Neural progenitor cell (in vitro differentiated cells): ENCODE data around the gene EML2. TPM values are rescaled to one million over a fixed set of nuclear protein-coding genes. Genes with fewer than 3 reads are reported as not detected.

ENCODE experiments used
- DNase-seq: peaks from one replicate; pipeline ENCODE4 v3.0.0-alpha.2; 2016; ENCODE audit warnings: low spot score
- H2AFZ ChIP-seq: fragments of 200-600 bp; sonication (generic); replicated peaks from 2 replicates; pipeline ENCODE4 v1.6.1; 2016; ENCODE audit warnings: antibody characterized with exemption
- H3F3A ChIP-seq: fragments of 200-600 bp; sonication (generic); 2 replicates; pipeline ENCODE4 v1.6.1; 2016; ENCODE audit warnings: antibody characterized with exemption, low read depth
- H3K27ac ChIP-seq: fragments of 200-600 bp; sonication (generic); 2 replicates; pipeline ENCODE4 v1.5.1; 2016; ENCODE audit warnings: mild to moderate bottlenecking
- H3K27me3 ChIP-seq: fragments of 200-600 bp; sonication (generic); 2 replicates; pipeline ENCODE4 v1.6.1; 2016; ENCODE audit warnings: mild to moderate bottlenecking, moderate library complexity
- H3K36me3 ChIP-seq: fragments of 200-600 bp; sonication (generic); 2 replicates; pipeline ENCODE4 v1.5.1; 2016
- H3K4me1 ChIP-seq: fragments of 200-600 bp; sonication (generic); 2 replicates; pipeline ENCODE4 v1.6.1; 2016; ENCODE audit warnings: mixed run types
- H3K4me2 ChIP-seq: fragments of 200-600 bp; sonication (generic); 2 replicates; pipeline ENCODE4 v1.6.1; 2016
- H3K4me3 ChIP-seq: fragments of 200-600 bp; sonication (generic); 2 replicates; pipeline ENCODE4 v1.5.1; 2016
- H3K79me2 ChIP-seq: fragments of 200-600 bp; sonication (generic); 2 replicates; pipeline ENCODE4 v1.6.1; 2016; ENCODE audit warnings: low read depth
- H3K9ac ChIP-seq: fragments of 200-600 bp; sonication (generic); 2 replicates; pipeline ENCODE4 v1.6.1; 2016
- H3K9me3 ChIP-seq: fragments of 200-600 bp; sonication (generic); 2 replicates; pipeline ENCODE4 v1.5.1; 2016; ENCODE audit warnings: low read depth
- H4K20me1 ChIP-seq: fragments of 200-600 bp; sonication (generic); 2 replicates; pipeline ENCODE4 v1.6.1; 2016; ENCODE audit warnings: low read depth
- H3K27ac Mint-ChIP-seq: 3 replicates; pipeline ENCODE4 v1.8.0; 2021; ENCODE audit warnings: mixed read lengths
- H3K27me3 Mint-ChIP-seq: 2 replicates; pipeline ENCODE4 v1.8.0; 2022; ENCODE audit warnings: low read depth, mild to moderate bottlenecking, inconsistent platforms, moderate library complexity, mixed read lengths; ENCODE audit not compliant: insufficient read depth
- H3K36me3 Mint-ChIP-seq: 3 replicates; pipeline ENCODE4 v1.8.0; 2021; ENCODE audit warnings: mixed read lengths
- H3K4me1 Mint-ChIP-seq: 3 replicates; pipeline ENCODE4 v1.8.0; 2021; ENCODE audit warnings: mixed read lengths
- H3K4me3 Mint-ChIP-seq: 3 replicates; pipeline ENCODE4 v1.8.0; 2021; ENCODE audit warnings: mild to moderate bottlenecking, moderate library complexity, mixed read lengths
- H3K9me3 Mint-ChIP-seq: 3 replicates; pipeline ENCODE4 v1.8.0; 2020; ENCODE audit warnings: mixed read lengths
- EZH2 ChIP-seq: fragments of 200-600 bp; sonication (generic); IDR thresholded peaks from 2 replicates; pipeline ENCODE4 v1.6.1; 2017; ENCODE audit warnings: antibody characterized with exemption, mild to moderate bottlenecking, moderate library complexity
- EZH2phosphoT487 ChIP-seq: fragments of 200-600 bp; sonication (generic); IDR thresholded peaks from 2 replicates; pipeline ENCODE4 v1.6.1; 2017; ENCODE audit warnings: antibody characterized with exemption
- total RNA-seq: library from RNA; depleted of rRNA; stranded (reverse); fragments of >200 nt; gene quantifications from 2 replicates; pipeline ENCODE4 v1.2.3, GENCODE V29; 2015; ENCODE audit warnings: low replicate concordance
- TF ChIP-seq, protein P1 (sequence below): fragments of 200-600 bp; sonication (generic); IDR thresholded peaks from 2 replicates; pipeline ENCODE4 v1.5.1; 2017; ENCODE audit warnings: antibody characterized with exemption, mild to moderate bottlenecking

The EML2 gene
- total RNA-seq, 1 donor from 2014 or later = 15.9 TPM

DNA sequence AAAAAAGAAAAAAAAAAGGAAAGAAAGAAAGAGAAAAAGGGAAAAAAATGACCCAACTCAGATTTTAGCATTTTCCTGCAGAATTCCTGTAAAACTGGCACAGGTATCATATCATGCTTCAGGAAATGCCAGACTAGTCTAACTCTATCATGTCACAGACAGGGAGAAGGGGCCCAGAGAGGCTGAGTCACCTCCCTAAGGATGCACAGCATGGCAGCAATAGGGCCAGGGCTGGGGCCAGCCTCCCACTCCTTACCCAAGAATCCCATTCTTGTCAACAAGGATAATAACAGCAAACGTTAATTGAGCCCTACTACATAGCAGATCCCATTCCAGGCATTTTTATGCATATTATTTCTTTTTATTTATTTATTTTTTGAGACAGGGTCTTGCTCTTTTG lies 45.7 kb downstream of the EML2 start:
- Histone ChIP-seq H3K79me2 (no peaks in the 10 kb centered on the region), H3K27me3 (peaks cover 73% of the 10 kb centered on the region)
- no peaks in the 10 kb centered on the region for H3K9me3 Mint-ChIP-seq

DNA sequence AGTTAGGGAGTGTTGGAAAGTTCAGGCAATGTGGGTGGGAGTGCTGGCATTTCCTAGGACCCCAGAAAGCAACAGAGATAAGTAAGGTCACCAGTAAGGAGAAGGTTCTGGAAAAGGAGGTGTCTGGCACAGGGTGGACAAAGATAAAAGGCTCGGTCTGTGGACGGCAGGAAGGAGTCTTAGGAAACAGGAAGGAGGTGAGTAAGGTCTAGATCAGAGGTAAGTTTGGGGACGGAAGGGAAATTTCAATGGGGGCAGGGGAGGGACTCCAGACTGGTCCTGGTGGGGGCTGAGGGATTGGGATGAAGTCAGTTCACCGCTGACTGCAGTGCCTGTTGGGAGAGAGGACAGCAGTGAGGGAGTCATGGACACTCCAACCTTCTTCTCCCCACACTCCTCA lies 46.8 kb downstream of the EML2 start:
- no peaks in the 10 kb centered on the region for H3F3A ChIP-seq
- H4K20me1 ChIP-seq = no peaks in the 10 kb centered on the region
- no peak for DNase-seq
- H3K4me3 ChIP-seq = no peak overlapping the region
- TF ChIP-seq, protein P1, sequence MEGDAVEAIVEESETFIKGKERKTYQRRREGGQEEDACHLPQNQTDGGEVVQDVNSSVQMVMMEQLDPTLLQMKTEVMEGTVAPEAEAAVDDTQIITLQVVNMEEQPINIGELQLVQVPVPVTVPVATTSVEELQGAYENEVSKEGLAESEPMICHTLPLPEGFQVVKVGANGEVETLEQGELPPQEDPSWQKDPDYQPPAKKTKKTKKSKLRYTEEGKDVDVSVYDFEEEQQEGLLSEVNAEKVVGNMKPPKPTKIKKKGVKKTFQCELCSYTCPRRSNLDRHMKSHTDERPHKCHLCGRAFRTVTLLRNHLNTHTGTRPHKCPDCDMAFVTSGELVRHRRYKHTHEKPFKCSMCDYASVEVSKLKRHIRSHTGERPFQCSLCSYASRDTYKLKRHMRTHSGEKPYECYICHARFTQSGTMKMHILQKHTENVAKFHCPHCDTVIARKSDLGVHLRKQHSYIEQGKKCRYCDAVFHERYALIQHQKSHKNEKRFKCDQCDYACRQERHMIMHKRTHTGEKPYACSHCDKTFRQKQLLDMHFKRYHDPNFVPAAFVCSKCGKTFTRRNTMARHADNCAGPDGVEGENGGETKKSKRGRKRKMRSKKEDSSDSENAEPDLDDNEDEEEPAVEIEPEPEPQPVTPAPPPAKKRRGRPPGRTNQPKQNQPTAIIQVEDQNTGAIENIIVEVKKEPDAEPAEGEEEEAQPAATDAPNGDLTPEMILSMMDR = no peak
- TF ChIP-seq EZH2phosphoT487 (no peak), EZH2 (no peak)
- peaks cover 2% of the 10 kb centered on the region for H3K4me1 Mint-ChIP-seq
- H3K27ac Mint-ChIP-seq = no peak overlapping the region
- no peaks in the 10 kb centered on the region for H3K9me3 Mint-ChIP-seq
- no peaks in the 10 kb centered on the region for H3K36me3 ChIP-seq
- no peak overlapping the region for H3K4me2 ChIP-seq
- H3K9me3 ChIP-seq = no peaks in the 10 kb centered on the region
- no peak overlapping the region for H2AFZ ChIP-seq
- H3K4me1 ChIP-seq = no peaks in the 10 kb centered on the region
- no peak overlapping the region for H3K4me3 Mint-ChIP-seq
- peaks cover 35% of the 10 kb centered on the region for H3K27me3 Mint-ChIP-seq
- H3K79me2 ChIP-seq = no peaks in the 10 kb centered on the region
- H3K27me3 ChIP-seq = peaks cover 62% of the 10 kb centered on the region
- no peaks in the 10 kb centered on the region for H3K36me3 Mint-ChIP-seq
- H3K9ac ChIP-seq = no peak overlapping the region
- no peak overlapping the region for H3K27ac ChIP-seq

More for the DNA sequence above, 45.7 kb downstream of the EML2 start:
- no peak for DNase-seq
- Histone ChIP-seq H3K36me3 (no peaks in the 10 kb centered on the region), H3K9ac (no peak overlapping the region), H3K4me1 (no peaks in the 10 kb centered on the region), H4K20me1 (no peaks in the 10 kb centered on the region), H3K9me3 (no peaks in the 10 kb centered on the region), H3F3A (no peaks in the 10 kb centered on the region), H3K4me3 (no peak overlapping the region), H3K27ac (no peak overlapping the region), H3K4me2 (no peak overlapping the region), H2AFZ (no peak overlapping the region)
- TF ChIP-seq EZH2phosphoT487 = no peak
- no peak for TF ChIP-seq EZH2
- TF ChIP-seq, protein P1 = no peak
- no peak overlapping the region for H3K27ac Mint-ChIP-seq
- peaks cover 45% of the 10 kb centered on the region for H3K27me3 Mint-ChIP-seq
- peaks cover 13% of the 10 kb centered on the region for H3K4me1 Mint-ChIP-seq
- H3K36me3 Mint-ChIP-seq = no peaks in the 10 kb centered on the region
- no peak overlapping the region for H3K4me3 Mint-ChIP-seq

DNA sequence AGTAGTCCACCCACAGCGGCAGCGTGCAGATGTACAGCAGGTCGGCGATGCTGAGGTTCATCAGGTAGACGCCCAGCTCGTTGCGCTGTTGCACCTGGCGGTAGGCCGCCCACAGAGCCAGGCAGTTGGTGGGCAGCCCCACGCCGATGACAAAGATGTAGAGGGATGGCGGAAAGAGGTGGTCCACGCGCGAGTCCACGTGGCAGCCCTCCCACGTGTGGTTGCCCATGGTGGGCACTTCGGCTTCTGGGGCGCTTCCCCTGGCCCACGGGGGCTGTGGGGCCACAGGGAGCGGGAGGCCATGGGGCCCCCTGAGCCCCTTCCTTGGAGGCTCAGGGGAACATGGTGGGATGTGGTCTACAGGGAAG lies 47.6 kb downstream of the EML2 start:
- no peak overlapping the region for H3K9ac ChIP-seq
- no peak for TF ChIP-seq EZH2phosphoT487
- TF ChIP-seq, protein P1 = no peak
- no peak for TF ChIP-seq EZH2
- no peaks in the 10 kb centered on the region for H4K20me1 ChIP-seq
- no peak overlapping the region for H2AFZ ChIP-seq
- Mint-ChIP-seq H3K4me3 (no peak overlapping the region), H3K36me3 (no peaks in the 10 kb centered on the region), H3K27me3 (peaks cover 27% of the 10 kb centered on the region), H3K9me3 (no peaks in the 10 kb centered on the region), H3K27ac (no peak overlapping the region), H3K4me1 (no peaks in the 10 kb centered on the region)
- peaks cover 54% of the 10 kb centered on the region for H3K27me3 ChIP-seq
- H3K36me3 ChIP-seq = no peaks in the 10 kb centered on the region
- no peak for DNase-seq
- H3F3A ChIP-seq = no peaks in the 10 kb centered on the region
- no peak overlapping the region for H3K27ac ChIP-seq
- H3K4me3 ChIP-seq = no peak overlapping the region
- no peak overlapping the region for H3K4me2 ChIP-seq
- H3K9me3 ChIP-seq = no peaks in the 10 kb centered on the region
- H3K79me2 ChIP-seq = no peaks in the 10 kb centered on the region
- H3K4me1 ChIP-seq = no peaks in the 10 kb centered on the region
